HepG2 (cell line): ENCODE data around the gene KAT7. TPM values are rescaled to one million over a fixed set of nuclear protein-coding genes. Genes with fewer than 3 reads are reported as not detected.
A peak's percentile ranks its signal among the peaks of the same experiment; 100 is the strongest.

ENCODE experiments used
- FOSL2 ChIP-seq: sonication (generic); formaldehyde crosslinking; IDR thresholded peaks from 2 replicates; pipeline ENCODE4 v1.4.0; 2020; ENCODE audit warnings: missing genetic modification reagents
- HBP1 ChIP-seq: IDR thresholded peaks from 2 replicates; pipeline ENCODE4 v1.6.1; 2016; ENCODE audit warnings: low read depth, control low read depth
- HNRNPUL1 ChIP-seq: fragments of 200-400 bp; formaldehyde crosslinking; IDR thresholded peaks from 2 replicates; pipeline ENCODE4 v1.6.1; 2017; ENCODE audit warnings: low read depth, mild to moderate bottlenecking, low read length, moderate library complexity
- NR2F2 ChIP-seq: IDR thresholded peaks from 2 replicates; pipeline ENCODE4 v1.6.1; 2012; ENCODE audit warnings: low read depth, inconsistent platforms, borderline replicate concordance
- PATZ1 ChIP-seq: sonication (generic); formaldehyde crosslinking; IDR thresholded peaks from 2 replicates; pipeline ENCODE4 v1.4.0; 2020; ENCODE audit warnings: missing genetic modification reagents
- POLR2G ChIP-seq: fragments of 200-400 bp; formaldehyde crosslinking; IDR thresholded peaks from 2 replicates; pipeline ENCODE4 v1.6.1; 2018; ENCODE audit warnings: mild to moderate bottlenecking, low read depth, low read length, moderate library complexity
- RERE ChIP-seq: IDR thresholded peaks from 2 replicates; pipeline ENCODE4 v1.6.1; 2016; ENCODE audit warnings: low read depth, missing genetic modification reagents, missing compliant biosample characterization
- TARDBP ChIP-seq: sonication (generic); formaldehyde crosslinking; IDR thresholded peaks from 2 replicates; pipeline ENCODE4 v1.8.0; 2022; ENCODE audit warnings: mild to moderate bottlenecking, missing genetic modification reagents
- ZFP62 ChIP-seq: sonication (generic); formaldehyde crosslinking; IDR thresholded peaks from 2 replicates; pipeline ENCODE4 v1.4.0; 2020; ENCODE audit warnings: missing genetic modification reagents
- ZNF331 ChIP-seq: sonication (generic); formaldehyde crosslinking; IDR thresholded peaks from 2 replicates; pipeline ENCODE4 v1.4.0; 2020; ENCODE audit warnings: missing genetic modification reagents
- ZNF580 ChIP-seq: IDR thresholded peaks from 2 replicates; pipeline ENCODE4 v1.6.1; 2016; ENCODE audit warnings: low read depth, borderline replicate concordance
- ZNF691 ChIP-seq: sonication (generic); formaldehyde crosslinking; IDR thresholded peaks from 2 replicates; pipeline ENCODE4 v1.4.0; 2020; ENCODE audit warnings: missing genetic modification reagents, low read depth, mild to moderate bottlenecking, borderline replicate concordance
- ZNF768 ChIP-seq: sonication (generic); formaldehyde crosslinking; IDR thresholded peaks from 2 replicates; pipeline ENCODE4 v1.4.0; 2020; ENCODE audit warnings: missing genetic modification reagents
- polyA plus RNA-seq, 8 experiments: library from polyadenylated mRNA; depleted of rRNA in 3 of 8; stranded (reverse) in 7 of 8; unstranded in 1 of 8; fragments of >200 nt; fragmentation: Illumina TruSeq in 4 of 8; extraction: Trizol in 4 of 8; gene quantifications; 2 replicates each; pipeline versions ENCODE4 v1.2.1 to v1.2.3, GENCODE V29; 2011 to 2016; ENCODE audit warnings: low read depth in 4 of 8, missing spikeins in 1 of 8, mixed read lengths in 1 of 8; ENCODE audit not compliant: insufficient read depth in 1 of 8
- total RNA-seq, 5 experiments: library from RNA; depleted of rRNA; stranded (reverse); fragments of >200 nt; fragmentation: Illumina TruSeq; extraction: Trizol; gene quantifications; 2 replicates each; pipeline ENCODE4 v1.2.3, GENCODE V29; 2016; ENCODE audit warnings: low read depth in 1 of 5
- TF ChIP-seq, protein P1 (sequence below): sonication (generic); formaldehyde crosslinking; IDR thresholded peaks from 2 replicates; pipeline ENCODE4 v1.8.1; 2023; ENCODE audit warnings: missing genetic modification reagents, mild to moderate bottlenecking, borderline replicate concordance

The KAT7 gene
- total and polyA plus RNA-seq, 2 of the 13 experiments (the other 11 are each of a cell fraction or from before 2014, with no cell fraction given) = 21.2 to 39.2 TPM

DNA sequence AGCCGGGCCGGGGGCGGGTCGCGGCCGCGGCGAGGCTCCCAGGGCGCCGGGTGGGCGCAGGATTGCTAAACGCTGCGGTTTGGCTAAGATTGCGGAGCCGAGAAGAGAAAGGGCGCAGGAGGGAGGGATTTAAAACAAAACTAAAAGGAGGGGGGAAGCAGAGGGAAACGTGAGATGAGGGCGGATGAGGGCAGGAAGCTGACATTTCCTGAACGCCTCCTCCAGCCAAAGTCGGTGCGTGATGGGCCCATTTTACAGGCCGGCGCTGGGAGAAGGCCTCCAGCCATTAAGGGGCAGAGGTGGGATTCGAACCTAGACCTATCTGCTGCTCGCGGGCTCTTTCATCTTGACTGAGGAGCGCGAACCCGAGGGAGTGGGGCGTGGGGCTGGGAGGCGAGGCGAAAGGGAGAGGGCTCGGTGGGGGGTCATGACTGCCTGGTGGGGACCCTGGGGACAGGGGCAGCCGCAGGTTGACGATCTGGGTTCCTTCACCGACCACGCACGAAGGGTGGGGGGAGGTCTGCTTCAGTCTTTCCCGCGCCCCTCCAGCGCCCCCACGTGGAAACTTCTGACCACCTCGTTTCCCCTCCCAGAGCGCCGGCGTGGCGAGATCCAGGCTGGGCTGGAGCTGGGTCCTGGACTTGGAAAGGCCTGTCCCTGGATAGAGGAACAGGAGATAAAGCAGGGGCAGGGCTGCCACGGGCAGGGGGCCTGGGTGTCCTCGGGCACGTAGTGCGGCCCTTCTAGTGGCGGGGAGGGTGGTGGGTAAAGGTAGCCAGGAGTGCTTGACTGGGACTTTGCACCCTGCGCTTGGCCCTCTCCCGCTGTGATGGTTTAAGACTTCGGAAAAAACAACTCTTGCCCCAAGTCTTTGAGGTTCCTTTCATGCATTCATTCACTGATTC, 63.2 kb downstream of the KAT7 start (continued):
- no peak for TF ChIP-seq RERE (CRISPR knock-in tag)
- peak; percentile 55 for TF ChIP-seq PATZ1 (CRISPR knock-in tag)
- TF ChIP-seq HNRNPUL1 = no peak
- TF ChIP-seq, protein P1, sequence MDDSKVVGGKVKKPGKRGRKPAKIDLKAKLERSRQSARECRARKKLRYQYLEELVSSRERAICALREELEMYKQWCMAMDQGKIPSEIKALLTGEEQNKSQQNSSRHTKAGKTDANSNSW = no peak
- no peak for TF ChIP-seq ZNF331 (CRISPR knock-in tag)
- no peak for TF ChIP-seq POLR2G
- peak; percentile 92 for TF ChIP-seq ZNF580 (CRISPR knock-in tag)
- no peak for TF ChIP-seq ZNF691 (CRISPR knock-in tag)
- no peak for TF ChIP-seq ZNF768
- TF ChIP-seq NR2F2 = 0 out of 2 replicates have a peak, but pooled peaks have one; percentile 12
- TF ChIP-seq FOSL2 (CRISPR knock-in tag) = no peak
- no peak for TF ChIP-seq ZFP62
- TF ChIP-seq HBP1 = no peak
- TF ChIP-seq TARDBP (CRISPR knock-in tag) = no peak
